ENCODE measurements around the gene ZNF396. TPM values are rescaled to one million over a fixed set of nuclear protein-coding genes. Genes with fewer than 3 reads are reported as not detected.

The ZNF396 gene
- total RNA-seq, 4 donors from 2014 or later: 0.98 to 2.5 (median 1.3) TPM

- 43% methylated on average over 6 of the region's 6 CpGs for WGBS
- H3K9me3 ChIP-seq: no peaks in the 10 kb centered on the region
- no peak overlapping the region for H3K4me3 ChIP-seq
- H3K4me1 ChIP-seq: peaks cover 32% of the 10 kb centered on the region
- H3K36me3 ChIP-seq: peaks cover 2% of the 10 kb centered on the region
- TF ChIP-seq POLR2AphosphoS5 (IDR thresholded peaks at IDR 0.05): no peak
- no peak for TF ChIP-seq EP300 (IDR thresholded peaks at IDR 0.05)
- no peak for TF ChIP-seq POLR2A (IDR thresholded peaks at IDR 0.05)
- no peak for TF ChIP-seq CTCF (IDR thresholded peaks at IDR 0.05)
- H3K27ac ChIP-seq: peak overlapping the region; percentile 99
- DNase-seq (ENCODE audit: low spot score in 2 of 2): no peak
- H3K27me3 ChIP-seq: no peaks in the 10 kb centered on the region
Measured at GRCh38 chr18:35345460-35345921, 31.6 kb downstream of the ZNF396 start.

GRCh38 chr18:35344736-35345459 is 32.2 kb downstream of the ZNF396 start:
- Histone ChIP-seq H3K4me3 (peak overlapping the region; percentile 88), H3K4me1 (peaks cover 32% of the 10 kb centered on the region), H3K27ac (peak overlapping the region; percentile 99), H3K9me3 (no peaks in the 10 kb centered on the region), H3K27me3 (no peaks in the 10 kb centered on the region), H3K36me3 (peaks cover 8% of the 10 kb centered on the region)
- DNase-seq (ENCODE audit: low spot score in 2 of 2): no peak
- WGBS: 41% methylated on average over 12 of the region's 12 CpGs
- no peak for TF ChIP-seq EP300 (IDR thresholded peaks at IDR 0.05)
- no peak for TF ChIP-seq CTCF (IDR thresholded peaks at IDR 0.05)
- no peak for TF ChIP-seq POLR2A (IDR thresholded peaks at IDR 0.05)
- TF ChIP-seq POLR2AphosphoS5 (IDR thresholded peaks at IDR 0.05): no peak

GRCh38 chr18:35343936-35344735 is 33.0 kb downstream of the ZNF396 start, which contains the start of gene ZNF24:
Gene ZNF24 (minus strand): TSS chr18:35344420. CDS start chr18:35340650, 3,770 bp downstream.
- peak within 1 kb of the TSS; percentile 99 for H3K27ac ChIP-seq
- no peaks in the 10 kb centered on the region for H3K9me3 ChIP-seq
- H3K4me1 ChIP-seq: peaks cover 32% of the 10 kb centered on the region
- TF ChIP-seq CTCF (IDR thresholded peaks at IDR 0.05): no peak
- no peak for TF ChIP-seq EP300 (IDR thresholded peaks at IDR 0.05)
- TF ChIP-seq POLR2A (IDR thresholded peaks at IDR 0.05): peak; percentile 74 to 83
- peak; percentile 75 to 95 (median 79) for TF ChIP-seq POLR2AphosphoS5 (IDR thresholded peaks at IDR 0.05)
- DNase-seq (ENCODE audit: low spot score in 2 of 2): peak; percentile 98
- WGBS: 1% methylated on average over 25 of the region's 64 CpGs
- peaks cover 15% of the 10 kb centered on the region for H3K36me3 ChIP-seq
- H3K4me3 ChIP-seq: peak within 1 kb of the TSS; percentile 88
- H3K27me3 ChIP-seq: no peaks in the 10 kb centered on the region

GRCh38 chr18:35343488-35343935 is 33.6 kb downstream of the ZNF396 start:
- Histone ChIP-seq H3K4me3 (peak overlapping the region; percentile 88), H3K9me3 (no peaks in the 10 kb centered on the region), H3K4me1 (peaks cover 32% of the 10 kb centered on the region), H3K36me3 (peaks cover 21% of the 10 kb centered on the region), H3K27me3 (no peaks in the 10 kb centered on the region), H3K27ac (peak overlapping the region; percentile 99)
- 3% methylated on average over 15 of the region's 15 CpGs for WGBS
- no peak for DNase-seq (ENCODE audit: low spot score in 2 of 2)
- TF ChIP-seq CTCF (IDR thresholded peaks at IDR 0.05) (no peak), POLR2A (IDR thresholded peaks at IDR 0.05) (no peak), POLR2AphosphoS5 (IDR thresholded peaks at IDR 0.05) (no peak), EP300 (IDR thresholded peaks at IDR 0.05) (no peak)

- Histone ChIP-seq H3K36me3 (peaks cover 77% of the 10 kb centered on the region), H3K4me3 (no peak overlapping the region), H3K27me3 (no peaks in the 10 kb centered on the region), H3K4me1 (peaks cover 10% of the 10 kb centered on the region), H3K9me3 (no peaks in the 10 kb centered on the region), H3K27ac (no peak overlapping the region)
- no peak for DNase-seq (ENCODE audit: low spot score in 2 of 2)
- WGBS: 90% methylated on average over 5 of the region's 5 CpGs
- TF ChIP-seq CTCF (IDR thresholded peaks at IDR 0.05) (no peak), POLR2A (IDR thresholded peaks at IDR 0.05) (no peak), POLR2AphosphoS5 (IDR thresholded peaks at IDR 0.05) (no peak), EP300 (IDR thresholded peaks at IDR 0.05) (no peak)
Measured at GRCh38 chr18:35337286-35337685, 39.9 kb downstream of the ZNF396 start.

Data from suprapubic skin (tissue), 4 donors.